HG03575 (cell line): Measurements from ENCODE around the gene BACE1-AS.
"Not testable (repeated sequence)": the region's sequence is repeated elsewhere in the genome, so short reads cannot be mapped to it uniquely, and the experiment has no call there.

Experiments
- ATAC-seq: cut with Tn5 transposase; IDR thresholded peaks from one replicate; pipeline ENCODE4 v1.9.1; 2021; ENCODE audit not compliant: unreplicated experiment, insufficient number of reproducible peaks, low FRiP score; ENCODE audit errors: extremely low read depth

BACE1-AS gene

GRCh38 chr11:117290809-117291396, at the start of gene BACE1-AS:
Gene BACE1-AS (plus strand): TSS chr11:117291346.
- no peak for ATAC-seq

GRCh38 chr11:117248341-117248740, 42.8 kb upstream of the BACE1-AS start:
- no peak for ATAC-seq

DNA sequence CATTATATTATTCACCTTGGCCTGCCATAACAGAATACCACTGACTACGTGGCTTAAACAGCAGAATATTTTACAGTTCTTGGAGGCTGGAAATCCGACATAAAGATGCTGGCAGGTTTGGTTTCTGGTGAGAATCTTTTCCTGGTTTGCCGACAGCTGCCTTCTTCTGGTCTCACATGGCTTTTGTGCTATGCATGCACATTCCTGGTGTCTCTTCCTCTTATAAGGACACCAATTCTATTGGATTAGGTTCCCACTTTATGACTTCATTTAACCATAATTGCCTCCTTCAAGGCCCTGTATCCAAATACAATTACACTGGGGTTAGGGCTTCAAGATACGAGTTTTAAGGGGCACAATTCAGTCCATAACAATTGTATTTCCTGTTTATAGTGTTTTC, 41.6 kb upstream of the BACE1-AS start:
- no peak for ATAC-seq

- no peak for ATAC-seq
Observed at GRCh38 chr11:117251506-117251905, 39.6 kb upstream of the BACE1-AS start.

DNA sequence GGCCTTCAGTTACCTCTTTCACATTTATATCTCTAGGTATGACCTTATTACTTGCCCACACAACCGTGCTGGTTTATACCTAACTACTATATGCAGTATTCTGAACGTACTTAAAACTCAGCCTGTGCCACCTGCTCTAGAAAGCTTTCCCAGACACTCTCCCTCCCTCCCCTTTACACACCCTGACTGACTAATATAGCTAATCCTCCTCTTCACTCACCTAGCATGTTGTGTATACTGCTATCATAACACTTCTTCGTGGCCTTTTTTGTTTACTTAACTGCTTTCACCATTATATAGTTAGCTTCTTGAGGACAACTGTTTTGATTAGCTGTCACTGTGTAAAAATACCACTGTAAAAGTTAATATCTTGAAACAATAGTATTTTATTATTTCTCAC, 35.2 kb upstream of the BACE1-AS start:
- ATAC-seq, result no peak

DNA sequence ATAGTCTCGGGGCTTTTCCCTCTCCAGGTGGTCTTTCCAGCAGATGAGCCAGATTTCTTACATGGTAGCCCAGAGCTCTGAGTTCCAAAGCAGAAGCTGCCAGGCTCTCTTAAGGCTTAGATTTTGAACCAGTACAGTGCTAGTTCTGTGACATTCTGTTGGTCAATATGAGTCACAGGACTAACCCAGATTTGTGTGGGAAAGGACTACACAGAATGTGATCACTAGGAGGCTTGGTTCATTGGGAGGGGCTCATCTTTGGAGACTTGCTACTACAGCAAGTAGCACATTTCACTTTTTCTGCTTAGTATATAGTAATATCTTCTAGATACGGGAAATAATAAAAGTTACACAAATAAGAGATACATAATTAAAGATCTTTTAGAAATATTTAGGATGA, 34.6 kb upstream of the BACE1-AS start:
- ATAC-seq, result no peak

- no peak for ATAC-seq
Observed at GRCh38 chr11:117258576-117258975, 32.6 kb upstream of the BACE1-AS start.

GRCh38 chr11:117259417-117259816, 31.7 kb upstream of the BACE1-AS start:
- ATAC-seq, result no peak

DNA sequence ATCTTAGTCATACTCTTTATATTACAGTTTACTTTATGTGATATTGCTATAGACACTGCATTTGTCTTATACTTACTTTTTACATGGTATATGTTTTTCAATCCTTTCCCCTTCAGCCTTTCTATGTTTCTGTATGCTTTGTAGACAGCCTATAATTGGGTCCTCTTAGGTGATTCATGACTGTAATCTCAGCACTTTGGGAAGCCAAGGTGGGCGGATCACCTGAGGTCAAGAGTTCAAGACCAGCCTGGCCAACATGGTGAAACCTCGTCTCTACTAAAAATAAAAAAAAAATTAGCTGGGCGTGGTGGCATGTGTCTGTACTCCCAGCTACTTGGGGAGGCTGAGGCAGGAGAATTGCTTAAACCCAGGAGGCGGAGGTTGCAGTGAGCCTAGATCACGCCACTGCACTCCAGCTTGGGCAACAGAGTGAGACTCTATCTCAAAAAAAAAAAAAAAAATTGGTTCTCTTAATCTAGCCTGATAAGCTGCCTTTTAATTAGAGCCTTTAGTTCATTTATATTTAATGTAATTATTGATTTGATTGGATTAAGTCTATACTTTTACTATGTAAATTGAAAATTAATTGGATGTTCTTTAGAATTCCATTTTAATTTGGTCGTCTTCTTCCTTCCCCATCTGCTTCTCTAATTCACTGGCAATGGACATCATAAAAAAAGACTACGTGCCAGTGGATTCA, 26.4 kb upstream of the BACE1-AS start:
- ATAC-seq, result not testable (repeated sequence)

DNA sequence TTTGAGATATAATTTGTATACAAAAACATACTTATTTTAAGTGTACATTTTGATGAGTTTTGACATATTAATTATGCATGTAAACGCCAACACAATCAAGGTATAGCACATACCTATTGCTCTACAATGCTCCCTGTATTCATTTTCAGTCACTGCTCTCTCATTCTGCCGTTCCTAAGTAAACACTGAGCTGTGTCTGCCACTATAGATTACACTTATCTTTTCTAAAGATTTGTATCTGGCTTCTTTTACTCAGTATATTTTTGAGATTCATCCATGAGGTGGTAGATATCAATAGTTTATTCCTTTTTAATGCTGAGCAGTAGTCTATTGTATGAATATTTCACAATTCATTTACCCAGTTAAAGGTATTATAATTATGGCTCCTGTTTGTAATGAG, 25.4 kb upstream of the BACE1-AS start:
- ATAC-seq, result no peak

- no peak for ATAC-seq
Observed at GRCh38 chr11:117269856-117270255, 21.3 kb upstream of the BACE1-AS start.

DNA sequence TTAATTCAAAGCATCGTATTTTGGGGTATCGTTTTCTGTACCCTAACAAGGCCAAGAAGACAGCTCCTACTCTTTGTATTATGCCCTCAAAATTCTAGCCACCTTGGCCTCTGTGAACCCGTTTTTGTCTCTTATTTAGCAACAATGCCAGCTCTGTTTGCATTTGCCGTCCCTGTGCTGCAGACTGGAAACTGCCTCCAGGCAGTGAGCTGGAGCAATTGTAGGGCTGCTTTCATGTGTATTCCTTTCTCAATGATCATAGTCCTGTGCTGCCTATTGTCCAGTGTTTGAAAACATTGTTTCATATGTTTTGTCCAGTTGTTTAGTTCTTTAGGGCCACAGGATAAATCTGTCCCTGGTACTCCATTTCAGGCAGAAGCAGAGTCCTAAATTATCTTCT, 19.9 kb upstream of the BACE1-AS start:
- no peak for ATAC-seq

DNA sequence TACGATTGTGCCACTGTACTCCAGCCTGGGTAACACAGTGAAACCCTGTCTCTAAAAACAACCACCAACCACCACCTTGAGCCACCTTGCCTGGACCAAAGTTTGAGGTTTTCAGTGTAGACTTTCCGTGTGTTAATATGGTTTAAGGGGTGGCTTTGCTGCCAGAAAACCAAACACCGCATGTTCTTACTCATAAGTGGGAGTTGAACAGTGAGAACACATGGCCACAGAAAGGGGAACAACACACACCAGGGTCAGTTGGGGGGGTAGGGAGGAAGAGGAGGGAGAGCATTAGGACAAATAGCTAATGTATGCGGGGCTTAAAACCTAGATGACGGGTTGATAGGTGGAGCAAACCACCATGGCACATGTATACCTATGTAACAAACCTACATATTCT, 19.0 kb upstream of the BACE1-AS start:
- not testable (repeated sequence) for ATAC-seq

DNA sequence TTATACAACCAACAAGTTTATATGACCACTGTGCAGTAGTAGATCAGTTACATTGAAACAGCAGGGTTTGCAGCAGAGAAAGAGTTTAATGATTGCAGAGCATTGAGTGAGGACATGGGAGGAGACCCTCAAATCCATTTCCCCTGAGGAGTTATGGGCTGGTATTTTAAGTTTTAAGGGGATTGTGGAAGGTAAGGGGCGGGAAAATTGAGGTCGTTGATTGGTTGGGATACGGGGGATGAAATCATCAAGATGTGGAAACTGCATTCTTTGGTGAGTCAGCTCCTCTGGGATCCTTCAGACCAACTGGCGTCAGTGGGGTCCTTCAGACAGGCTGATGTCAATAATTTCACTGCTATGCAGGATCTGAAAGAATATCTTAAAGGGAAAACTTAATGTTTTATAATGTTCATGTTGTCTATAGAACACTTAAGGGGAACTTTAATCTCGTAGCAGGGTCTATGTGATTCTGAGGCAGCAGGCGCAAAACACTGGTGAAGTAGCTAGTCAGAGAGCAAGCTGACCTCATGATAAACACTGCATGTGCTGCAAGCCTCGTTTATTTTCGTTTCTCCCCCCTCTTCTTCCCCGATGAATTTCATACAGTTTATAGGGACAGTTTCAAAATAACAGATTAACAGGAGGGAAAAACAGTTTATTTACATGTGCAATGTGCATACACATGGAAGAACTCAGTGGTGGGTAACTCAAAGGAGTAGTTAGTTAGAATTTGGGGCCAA, 17.4 kb upstream of the BACE1-AS start:
- no peak for ATAC-seq

DNA sequence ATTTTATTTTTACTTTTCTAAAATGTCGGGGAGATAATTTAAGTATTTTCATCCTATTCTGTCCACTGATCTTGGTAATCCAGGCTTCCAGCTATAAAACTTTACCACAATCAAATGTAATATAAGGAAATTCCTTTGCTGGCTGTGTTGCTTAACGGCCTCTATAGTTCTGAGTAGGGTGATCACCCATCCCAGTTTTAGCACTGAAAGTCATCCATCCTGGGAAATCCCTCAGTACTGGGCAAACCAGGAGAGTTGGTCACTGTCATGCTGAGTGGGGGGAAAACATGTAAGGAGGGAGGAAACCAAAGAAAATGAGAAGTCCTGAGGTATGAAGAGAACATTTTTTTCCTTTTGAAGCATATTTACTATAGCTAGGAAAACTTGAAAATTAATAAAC, 12.8 kb upstream of the BACE1-AS start:
- no peak for ATAC-seq

DNA sequence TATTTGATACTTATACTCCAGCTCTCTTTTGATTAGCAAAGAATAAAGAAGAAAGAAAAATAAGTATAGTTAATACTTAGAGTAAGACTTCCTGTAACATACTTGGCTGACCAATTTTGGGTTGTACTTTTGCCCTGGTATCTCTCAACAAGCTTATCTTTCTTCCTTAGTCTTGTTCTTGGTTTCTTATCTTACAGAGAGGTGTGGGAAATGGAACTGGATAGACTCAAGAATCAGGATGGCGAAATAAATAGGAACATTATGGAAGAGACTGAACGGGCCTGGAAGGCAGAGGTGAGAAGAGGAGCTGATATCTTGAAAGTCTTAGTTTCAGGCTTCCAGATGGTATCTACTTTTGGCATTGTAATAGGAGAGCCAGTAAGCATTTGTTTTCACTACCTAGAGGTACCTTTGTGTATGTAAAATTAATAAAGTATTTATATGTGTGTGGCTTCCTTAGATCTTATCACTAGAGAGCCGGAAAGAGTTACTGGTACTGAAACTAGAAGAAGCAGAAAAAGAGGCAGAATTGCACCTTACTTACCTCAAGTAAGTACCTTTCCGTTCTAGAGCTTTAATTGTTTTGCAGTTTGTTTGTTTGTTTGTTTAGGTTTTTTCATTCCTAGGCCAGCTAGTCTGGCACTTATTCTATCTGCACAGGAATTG, 11.3 kb upstream of the BACE1-AS start:
- ATAC-seq, result no peak

GRCh38 chr11:117281159-117281558, 10.0 kb upstream of the BACE1-AS start:
- no peak for ATAC-seq

DNA sequence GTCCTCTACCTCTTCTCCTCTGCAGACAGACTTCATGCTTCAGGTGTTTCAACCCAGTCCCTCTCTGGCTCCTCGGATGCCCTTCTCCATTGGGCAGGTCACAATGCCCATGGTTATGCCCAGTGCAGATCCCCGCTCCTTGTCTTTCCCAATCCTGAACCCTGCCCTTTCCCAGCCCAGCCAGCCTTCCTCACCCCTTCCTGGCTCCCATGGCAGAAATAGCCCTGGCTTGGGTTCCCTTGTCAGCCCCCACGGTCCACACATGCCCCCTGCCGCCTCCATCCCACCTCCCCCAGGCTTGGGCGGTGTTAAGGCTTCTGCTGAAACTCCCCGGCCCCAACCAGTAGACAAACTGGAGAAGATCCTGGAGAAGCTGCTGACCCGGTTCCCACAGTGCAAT, 9.3 kb upstream of the BACE1-AS start:
- ATAC-seq, result no peak

DNA sequence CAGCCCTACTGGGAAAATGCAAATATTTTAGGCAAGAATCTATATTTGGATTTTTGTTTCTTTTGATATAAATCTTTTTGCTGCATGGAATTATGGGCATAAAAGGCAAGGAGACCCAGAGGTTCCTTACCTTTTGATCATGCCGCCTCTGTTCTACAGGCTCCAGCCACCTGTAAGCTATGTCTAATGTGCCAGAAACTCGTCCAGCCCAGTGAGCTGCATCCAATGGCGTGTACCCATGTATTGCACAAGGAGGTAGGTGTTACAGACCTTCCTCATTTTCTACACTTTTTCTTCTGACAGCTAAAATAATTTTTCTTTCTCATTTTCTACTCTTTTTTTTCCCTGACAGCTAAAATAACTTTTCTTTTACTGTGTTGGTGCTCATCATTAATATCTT, 8.2 kb upstream of the BACE1-AS start:
- ATAC-seq, result no peak

GRCh38 chr11:117284053-117284452, 7.1 kb upstream of the BACE1-AS start:
- ATAC-seq, result no peak
